ENCODE results near the gene CHI3L2. TPM values are rescaled to one million over a fixed set of nuclear protein-coding genes. Genes with fewer than 3 reads are reported as not detected.

The CHI3L2 gene
- polyA plus RNA-seq, 2 of the 4 experiments (the other 2 are of a cell fraction) = 0.23 to 0.43 TPM

- 90% methylated on average over 3 of the region's 3 CpGs for WGBS (ENCODE audit: missing lambda C conversion rate)
- no peak for FAIRE-seq
Measured at GRCh38 chr1:111193712-111194480, 33.6 kb upstream of the CHI3L2 start.

GRCh38 chr1:111195002-111195684 lies 32.4 kb upstream of the CHI3L2 start:
- ATAC-seq (no peak), FAIRE-seq (no peak)
- TF ChIP-seq RFX5 (IDR thresholded peaks at IDR 0.05) (no peak), BCL3 (IDR thresholded peaks at IDR 0.05) (no peak), FOSL2 (IDR thresholded peaks at IDR 0.05) (no peak), FOSL2 (CRISPR knock-in tag; IDR thresholded peaks at IDR 0.05) (no peak), BHLHE40 (IDR thresholded peaks at IDR 0.05; ENCODE audit: low read depth, low read length) (no peak), SREBF2 (IDR thresholded peaks at IDR 0.05) (no peak), MAFK (IDR thresholded peaks at IDR 0.05; ENCODE audit: partially characterized antibody) (no peak), POLR2AphosphoS2 (conservative IDR thresholded peaks at IDR 0.05; ENCODE audit: low read length) (no peak), RCOR1 (IDR thresholded peaks at IDR 0.05; ENCODE audit: low read depth, low read length) (no peak), NPAS2 (CRISPR knock-in tag; IDR thresholded peaks at IDR 0.05; ENCODE audit: borderline replicate concordance) (no peak), ZSCAN20 (CRISPR knock-in tag; IDR thresholded peaks at IDR 0.05) (no peak), MAX (IDR thresholded peaks at IDR 0.05) (no peak), GATA3 (IDR thresholded peaks at IDR 0.05; ENCODE audit: borderline replicate concordance) (no peak), EHF (CRISPR knock-in tag; IDR thresholded peaks at IDR 0.05) (no peak), MAZ (IDR thresholded peaks at IDR 0.05; ENCODE audit: borderline replicate concordance, low read depth, low read length) (no peak), KDM1A (IDR thresholded peaks at IDR 0.05; ENCODE audit: low read depth) (no peak)

More at GRCh38 chr1:111193712-111194480, 33.6 kb upstream of the CHI3L2 start:
- TF ChIP-seq ZNF302 (CRISPR knock-in tag; IDR thresholded peaks at IDR 0.05) = no peak
- TF ChIP-seq MAX (IDR thresholded peaks at IDR 0.05) = no peak
- TF ChIP-seq BHLHE40 (IDR thresholded peaks at IDR 0.05; ENCODE audit: low read depth, low read length) = no peak
- no peak for TF ChIP-seq RAD21 (conservative IDR thresholded peaks at IDR 0.05 in 1 of 2, IDR thresholded peaks at IDR 0.05 in 1 of 2)
- TF ChIP-seq TP53 (CRISPR knock-in tag; IDR thresholded peaks at IDR 0.05) = no peak
- no peak for TF ChIP-seq ZFP36 (IDR thresholded peaks at IDR 0.05; ENCODE audit: borderline replicate concordance, partially characterized antibody)
- no peak for TF ChIP-seq POLR2AphosphoS2 (conservative IDR thresholded peaks at IDR 0.05; ENCODE audit: low read length)
- no peak for TF ChIP-seq FOSB (CRISPR knock-in tag; IDR thresholded peaks at IDR 0.05)
- TF ChIP-seq KDM5A (IDR thresholded peaks at IDR 0.05) = no peak
- no peak for TF ChIP-seq BCL3 (IDR thresholded peaks at IDR 0.05)
- TF ChIP-seq PHF8 (IDR thresholded peaks at IDR 0.05; ENCODE audit: borderline replicate concordance, low read depth) = no peak
- TF ChIP-seq MAZ (IDR thresholded peaks at IDR 0.05; ENCODE audit: borderline replicate concordance, low read depth, low read length) = no peak
- no peak for TF ChIP-seq EHF (CRISPR knock-in tag; IDR thresholded peaks at IDR 0.05)
- no peak for TF ChIP-seq USF2 (IDR thresholded peaks at IDR 0.05)
- no peak for TF ChIP-seq KDM1A (IDR thresholded peaks at IDR 0.05; ENCODE audit: low read depth)
- no peak for TF ChIP-seq RNF2 (IDR thresholded peaks at IDR 0.05; ENCODE audit: borderline replicate concordance, low read depth)
- no peak for TF ChIP-seq MYC (IDR thresholded peaks at IDR 0.05; ENCODE audit: borderline replicate concordance, low read length)
- no peak for TF ChIP-seq ELK1 (IDR thresholded peaks at IDR 0.05; ENCODE audit: low read depth, low read length)
- no peak for TF ChIP-seq HOXB5 (CRISPR knock-in tag; IDR thresholded peaks at IDR 0.05)
- ChIA-PET CTCF (no interaction called here), POLR2A (no interaction called here)
- DNase-seq (ENCODE audit: low read depth in 1 of 2, low spot score in 1 of 2) (no peak), ATAC-seq (no peak)
- no peaks in the 10 kb centered on the region for H3K9me3 ChIP-seq
- H3K4me1 ChIP-seq = no peaks in the 10 kb centered on the region
- H3K27ac ChIP-seq = no peak overlapping the region
- H3K4me3 ChIP-seq = no peak overlapping the region
- H3K4me2 ChIP-seq = no peak overlapping the region

More at GRCh38 chr1:111195002-111195684, 32.4 kb upstream of the CHI3L2 start:
- no peak overlapping the region for H3K27ac ChIP-seq
- no peak overlapping the region for H3K4me3 ChIP-seq
- H3K4me2 ChIP-seq = no peak overlapping the region
- no peak for DNase-seq (ENCODE audit: low read depth in 1 of 2, low spot score in 1 of 2)
- ChIA-PET CTCF (interaction anchor here (0.8 kb wide), 2 partner anchors 8 to 24 kb away, joined by 3 to 4 read pairs; no protein-coding TSS in a partner anchor), POLR2A (no interaction called here)
- no peaks in the 10 kb centered on the region for H3K4me1 ChIP-seq
- 76% methylated on average over 4 of the region's 4 CpGs for WGBS (ENCODE audit: missing lambda C conversion rate)
- H3K9me3 ChIP-seq = no peaks in the 10 kb centered on the region

Data from A549 (cell line).